Ovary (tissue), 9 donors: Measurements from ENCODE around the gene CFAP97D2. TPM values are rescaled to one million over a fixed set of nuclear protein-coding genes. Genes with fewer than 3 reads are reported as not detected.
"Not testable (repeated sequence)": the region's sequence is repeated elsewhere in the genome, so short reads cannot be mapped to it uniquely, and the experiment has no call there.

Experiments used
- DNase-seq, 5 donors: peaks; one replicate each; pipeline ENCODE4 v3.0.0-alpha.2; 2019 to 2020
- H3K27ac ChIP-seq, 2 donors: fragments of 200-600 bp; one replicate each; pipeline versions ENCODE4 v1.5.1 to v1.8.0; 2019 to 2022
- H3K27me3 ChIP-seq: fragments of 200-600 bp; one replicate; pipeline ENCODE4 v1.8.0; 2022
- H3K36me3 ChIP-seq: fragments of 200-600 bp; sonication (generic); one replicate; pipeline ENCODE4 v1.5.1; 2019
- H3K4me1 ChIP-seq: one replicate; pipeline ENCODE4 v1.8.1; 2013; ENCODE audit warnings: mild to moderate bottlenecking, moderate library complexity; ENCODE audit not compliant: insufficient read depth
- H3K4me3 ChIP-seq: fragments of 200-600 bp; sonication (generic); one replicate; pipeline ENCODE4 v1.5.1; 2017
- H3K9me3 ChIP-seq, 2 donors: fragments of 200-600 bp in 1 of 2; sonication (generic) in 1 of 2; one replicate each; pipeline versions ENCODE4 v1.5.1 to v1.8.1; 2013 to 2019; ENCODE audit warnings: mild to moderate bottlenecking in 1 of 2, moderate library complexity in 1 of 2
- CTCF ChIP-seq, 3 donors: fragments of 450-650 bp in 2 of 3; fragments of 200-600 bp in 1 of 3; IDR thresholded peaks; one replicate each; pipeline versions ENCODE4 v1.5.1 to v1.8.0; 2016 to 2022; ENCODE audit warnings: antibody characterized with exemption in 3 of 3, mild to moderate bottlenecking in 1 of 3
- EP300 ChIP-seq: sonication (generic); formaldehyde crosslinking; IDR thresholded peaks from one replicate; pipeline ENCODE4 v1.6.1; 2017; ENCODE audit warnings: antibody characterized with exemption
- POLR2A ChIP-seq: fragments of 450-650 bp; IDR thresholded peaks from one replicate; pipeline ENCODE4 v1.6.1; 2017; ENCODE audit warnings: antibody characterized with exemption, mild to moderate bottlenecking, moderate library complexity
- WGBS, 3 donors: extraction: QIAGEN DNeasy Blood & Tissue Kit in 1 of 3; methylation state at CpG; one replicate each; pipeline versions ENCODE4 v1.1.5 to v1.1.7; 2013 to 2017; 5-methylcytosine and 5-hydroxymethylcytosine counted together
- intact Hi-C, 4 donors: fragments of 100-400 bp; cut with DNase I; formaldehyde crosslinking; loops; one replicate each; pipeline versions ENCODE4 v1.11.0 to v1.15.1; 2022 to 2023
- polyA plus RNA-seq, 2 donors: library from polyadenylated mRNA; stranded (reverse); fragments of 200-250 nt in 1 of 2; fragments of 350-450 nt in 1 of 2; fragmentation: Illumina TruSeq in 1 of 2; extraction: RNeasy Lipid Tissue Mini Kit (QIAGEN cat#74804) in 1 of 2; gene quantifications; one replicate each; pipeline ENCODE4 v1.2.3, GENCODE V29; 2013 to 2014
- total RNA-seq, 7 donors: library from RNA; depleted of rRNA in 2 of 7; stranded (reverse); fragments of >200 nt in 2 of 7; fragmentation: NEBNext Ultra II Directional in 3 of 7; extraction: Animal tissue kit (Norgen Biotek cat#: 25700) in 3 of 7; gene quantifications; one replicate each; pipeline versions ENCODE4 v1.1.0 to v1.2.4, GENCODE V29; 2016 to 2023
- donor health status: DM: no; HTN: no; CAD: no; lungs with moderate emphysema.
- donor health status: DM: no; HTN: no; CAD: no.
- donor health status: Bipolar disorder and iron deficiency.
- donor health status: DM: yes; HTN: yes; CAD: no.
- donor health status: DM: no; HTN: no; CAD: no.
- donor health status: DM: yes; HTN: yes; CAD: no.

The CFAP97D2 gene
- total and polyA plus RNA-seq, 9 donors: 0.28 to 5.2 (median 3.1) TPM; not detected in 6

DNA sequence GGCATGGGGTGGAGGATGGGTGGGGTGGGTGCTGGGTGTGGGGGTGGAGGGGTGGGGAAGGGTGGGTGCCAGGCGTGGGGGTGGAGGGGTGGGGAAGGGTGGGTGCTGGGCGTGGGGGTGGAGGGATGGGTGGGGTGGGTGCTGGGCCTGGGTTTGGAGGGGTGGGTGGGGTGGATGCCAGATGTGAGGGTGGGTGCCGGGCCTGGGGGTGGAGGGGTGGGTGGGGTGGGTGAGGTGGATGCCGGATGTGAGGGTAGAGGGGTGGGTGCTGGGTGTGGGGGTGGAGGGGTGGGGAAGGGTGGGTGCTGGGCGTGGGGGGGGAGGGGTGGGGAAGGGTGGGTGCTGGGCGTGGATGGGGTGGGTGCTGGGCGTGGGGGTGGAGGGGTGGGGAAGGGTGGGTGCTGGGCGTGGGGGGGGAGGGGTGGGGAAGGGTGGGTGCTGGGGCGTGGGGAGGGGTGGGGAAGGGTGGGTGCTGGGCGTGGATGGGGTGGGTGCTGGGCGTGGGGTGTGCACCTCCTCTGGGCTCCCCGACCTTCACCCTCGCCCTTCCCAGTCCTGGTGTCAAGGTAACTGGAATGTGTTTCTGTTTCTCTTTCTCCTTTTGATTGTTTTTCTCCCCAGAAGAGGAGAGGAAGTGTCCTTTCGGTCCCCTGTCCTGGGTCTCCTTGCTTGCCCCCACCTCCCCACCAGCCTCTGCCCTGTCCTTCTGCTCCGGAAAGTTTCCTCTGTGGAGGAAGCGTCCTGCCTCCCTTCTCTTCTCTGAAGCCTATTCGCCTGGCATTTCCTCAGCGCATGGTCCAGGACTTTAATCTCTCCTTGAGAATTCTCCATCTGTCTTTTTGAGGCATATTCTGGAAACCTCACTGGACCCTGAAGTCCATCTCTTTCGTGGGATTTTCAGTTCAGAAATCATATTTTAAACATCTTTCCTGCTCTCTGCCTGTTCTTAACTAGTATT lies 22.9 kb upstream of the CFAP97D2 start:
- Histone ChIP-seq H3K4me1 (peaks cover 3% of the 10 kb centered on the region), H3K36me3 (no peaks in the 10 kb centered on the region), H3K9me3 (no peaks in the 10 kb centered on the region), H3K27ac (no peak overlapping the region), H3K27me3 (no peaks in the 10 kb centered on the region), H3K4me3 (no peak overlapping the region)
- no peak for DNase-seq
- TF ChIP-seq POLR2A (no peak), CTCF (IDR thresholded peaks at IDR 0.05) (no peak), EP300 (no peak)
- WGBS, 3 donors: 21 to 34% (median 31%) methylated on average over 11 to 19 of the region's 19 CpGs
- intact Hi-C loops: no loop called here

- H3K9me3 ChIP-seq: no peaks in the 10 kb centered on the region
- intact Hi-C loops: no loop called here
- H3K36me3 ChIP-seq: no peaks in the 10 kb centered on the region
- H3K27me3 ChIP-seq: no peaks in the 10 kb centered on the region
- peaks cover 8% of the 10 kb centered on the region for H3K4me1 ChIP-seq
- no peak for TF ChIP-seq POLR2A
- TF ChIP-seq CTCF (IDR thresholded peaks at IDR 0.05): no peak
- TF ChIP-seq EP300: no peak
- WGBS, 3 donors: 75 to 80% (median 76%) methylated on average over 10 to 11 of the region's 11 CpGs
- no peak overlapping the region for H3K27ac ChIP-seq
- no peak for DNase-seq
- H3K4me3 ChIP-seq: no peak overlapping the region
These were observed 21.1 kb upstream of the CFAP97D2 start for GRCh38 chr13:114157869-114158495.

DNA sequence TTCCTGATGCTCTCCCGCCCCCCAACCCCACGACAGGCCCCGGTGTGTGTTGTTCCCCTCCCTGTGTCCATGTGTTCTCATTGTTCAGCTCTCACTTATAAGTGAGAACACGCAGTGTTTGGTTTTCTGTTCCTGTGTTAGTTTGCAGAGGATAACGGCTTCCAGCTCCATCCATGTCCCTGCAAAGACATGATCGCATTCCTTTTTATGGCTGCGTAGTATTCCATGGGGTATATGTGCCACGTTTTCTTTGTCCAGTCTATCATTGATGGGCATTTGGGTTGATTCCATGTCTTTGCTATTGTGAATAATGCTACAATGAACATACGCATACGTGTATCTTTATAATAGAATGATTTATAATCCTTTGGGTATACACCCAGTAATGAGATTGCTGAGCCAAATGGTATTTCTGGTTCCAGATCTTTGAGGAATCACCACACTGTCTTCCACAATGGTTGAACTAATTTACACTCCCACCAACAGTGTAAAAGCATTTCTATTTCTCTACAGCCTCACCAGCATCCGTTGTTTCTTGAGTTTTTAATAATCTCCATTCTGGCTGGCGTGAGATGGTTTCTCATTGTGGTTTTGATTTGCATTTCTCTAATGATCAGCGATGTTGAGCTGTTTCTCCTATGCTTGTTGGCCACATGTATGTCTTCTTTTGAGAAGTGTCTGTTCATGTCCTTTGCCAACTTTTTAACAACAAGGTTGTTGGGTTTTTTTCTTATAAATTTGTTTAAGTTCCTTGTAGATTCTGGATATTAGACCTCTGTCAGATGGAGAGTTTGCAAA lies 20.0 kb upstream of the CFAP97D2 start:
- H3K27me3 ChIP-seq, H3K4me3 ChIP-seq, DNase-seq, H3K4me1 ChIP-seq, H3K27ac ChIP-seq, H3K36me3 ChIP-seq, intact Hi-C loops, H3K9me3 ChIP-seq: not testable (repeated sequence)
- 85 to 90% (median 88%) methylated on average over 13 of the region's 13 CpGs for WGBS, 3 donors

- H3K4me3 ChIP-seq: no peak overlapping the region
- peaks cover 8% of the 10 kb centered on the region for H3K4me1 ChIP-seq
- intact Hi-C loops: no loop called here
- no peaks in the 10 kb centered on the region for H3K9me3 ChIP-seq
- WGBS, 3 donors: 91 to 94% (median 91%) methylated on average over 47 of the region's 47 CpGs
- no peaks in the 10 kb centered on the region for H3K27me3 ChIP-seq
- no peak overlapping the region for H3K27ac ChIP-seq
- H3K36me3 ChIP-seq: no peaks in the 10 kb centered on the region
- no peak for TF ChIP-seq EP300
- no peak for TF ChIP-seq CTCF (IDR thresholded peaks at IDR 0.05)
- TF ChIP-seq POLR2A: no peak
- no peak for DNase-seq
These were observed 18.0 kb upstream of the CFAP97D2 start for GRCh38 chr13:114161028-114161556.
